Measurements from ENCODE around the gene OBP2B. TPM values are rescaled to one million over a fixed set of nuclear protein-coding genes. Genes with fewer than 3 reads are reported as not detected.

OBP2B gene
- total and polyA plus RNA-seq, 2 experiments from 2014 or later = not detected

- ATAC-seq = no peak
- Histone ChIP-seq H4K20me1 (replicated peaks; ENCODE audit: insufficient read depth) (no peaks in the 10 kb centered on the region), H3K36me3 (ENCODE audit: insufficient read depth) (no peaks in the 10 kb centered on the region), H3K4me3 (no peak overlapping the region), H3F3A (replicated peaks; ENCODE audit: low read depth) (no peaks in the 10 kb centered on the region), H3K79me2 (replicated peaks; ENCODE audit: insufficient read depth) (no peaks in the 10 kb centered on the region), H3K27me3 (ENCODE audit: insufficient read depth) (peaks cover 1% of the 10 kb centered on the region; the same call in 1 of the 2 replicates), H3K9me2 (ENCODE audit: insufficient read depth) (no peaks in the 10 kb centered on the region), H3K4me2 (no peak overlapping the region), H2AFZ (no peak overlapping the region), H3K4me1 (ENCODE audit: insufficient read depth) (no peaks in the 10 kb centered on the region), H3K27ac (ENCODE audit: low read depth) (no peak overlapping the region)
- no peaks in the 10 kb centered on the region for H3K9me3 Mint-ChIP-seq
- H3K4me3 Mint-ChIP-seq = no peak overlapping the region; the same call in 2 of the 3 replicates
- H3K27ac Mint-ChIP-seq = no peak overlapping the region
- DNase-seq (ENCODE audit: low spot score) = no peak
- no peaks in the 10 kb centered on the region for H3K36me3 Mint-ChIP-seq (ENCODE audit: low read depth)
- H3K4me1 Mint-ChIP-seq = 0 out of 3 replicates have a peak, but pooled peaks cover 4% of the 10 kb centered on the region
- TF ChIP-seq EZH2phosphoT487 (IDR thresholded peaks at IDR 0.05; ENCODE audit: unreplicated experiment) (no peak), ZNF462 (CRISPR knock-in tag; IDR thresholded peaks at IDR 0.05) (no peak), POLR2AphosphoS5 (IDR thresholded peaks at IDR 0.05; ENCODE audit: low read depth) (no peak), STAT1 (IDR thresholded peaks at IDR 0.05; ENCODE audit: unreplicated experiment) (no peak), JUNB (IDR thresholded peaks at IDR 0.05; ENCODE audit: unreplicated experiment) (no peak), CREB1 (CRISPR knock-in tag; IDR thresholded peaks at IDR 0.05; ENCODE audit: low read depth) (no peak), EZH2 (IDR thresholded peaks at IDR 0.05; ENCODE audit: low read depth, unreplicated experiment) (no peak), ZNF114 (CRISPR knock-in tag; IDR thresholded peaks at IDR 0.05) (no peak), ETS1 (IDR thresholded peaks at IDR 0.05) (no peak), REST (IDR thresholded peaks at IDR 0.05; ENCODE audit: unreplicated experiment) (no peak), NANOG (IDR thresholded peaks at IDR 0.05; ENCODE audit: borderline replicate concordance) (no peak), ZNF331 (CRISPR knock-in tag; IDR thresholded peaks at IDR 0.05; ENCODE audit: low read depth) (no peak)
- TF ChIP-seq, protein P1, sequence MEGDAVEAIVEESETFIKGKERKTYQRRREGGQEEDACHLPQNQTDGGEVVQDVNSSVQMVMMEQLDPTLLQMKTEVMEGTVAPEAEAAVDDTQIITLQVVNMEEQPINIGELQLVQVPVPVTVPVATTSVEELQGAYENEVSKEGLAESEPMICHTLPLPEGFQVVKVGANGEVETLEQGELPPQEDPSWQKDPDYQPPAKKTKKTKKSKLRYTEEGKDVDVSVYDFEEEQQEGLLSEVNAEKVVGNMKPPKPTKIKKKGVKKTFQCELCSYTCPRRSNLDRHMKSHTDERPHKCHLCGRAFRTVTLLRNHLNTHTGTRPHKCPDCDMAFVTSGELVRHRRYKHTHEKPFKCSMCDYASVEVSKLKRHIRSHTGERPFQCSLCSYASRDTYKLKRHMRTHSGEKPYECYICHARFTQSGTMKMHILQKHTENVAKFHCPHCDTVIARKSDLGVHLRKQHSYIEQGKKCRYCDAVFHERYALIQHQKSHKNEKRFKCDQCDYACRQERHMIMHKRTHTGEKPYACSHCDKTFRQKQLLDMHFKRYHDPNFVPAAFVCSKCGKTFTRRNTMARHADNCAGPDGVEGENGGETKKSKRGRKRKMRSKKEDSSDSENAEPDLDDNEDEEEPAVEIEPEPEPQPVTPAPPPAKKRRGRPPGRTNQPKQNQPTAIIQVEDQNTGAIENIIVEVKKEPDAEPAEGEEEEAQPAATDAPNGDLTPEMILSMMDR (conservative IDR thresholded peaks at IDR 0.05; ENCODE audit: low read depth in 2 of 2) = no peak
- H3K27me3 Mint-ChIP-seq (ENCODE audit: insufficient read depth, low read depth, poor library complexity) = peaks cover 23% of the 10 kb centered on the region
These were observed 40.6 kb downstream of the OBP2B start for GRCh38 chr9:133168432-133168831.

Data from GM23338 (cell line).